Osteoblast (primary cell): Measurements from ENCODE around the gene GALNT9. TPM values are rescaled to one million over a fixed set of nuclear protein-coding genes. Genes with fewer than 3 reads are reported as not detected.
A peak's percentile ranks its signal among the peaks of the same experiment; 100 is the strongest.
"Not testable (repeated sequence)": the region's sequence is repeated elsewhere in the genome, so short reads cannot be mapped to it uniquely, and the experiment has no call there.

ENCODE experiments used
- DNase-seq: peaks from one replicate; pipeline ENCODE4 v3.0.0; 2011; ENCODE audit warnings: low spot score, mixed read lengths; ENCODE audit not compliant: insufficient read length; ENCODE audit errors: missing footprints
- H2AFZ ChIP-seq: 2 replicates; pipeline ENCODE4 v1.6.0; 2011; ENCODE audit warnings: mild to moderate bottlenecking, low read length
- H3K27ac ChIP-seq: 2 replicates; pipeline ENCODE4 v1.5.1; 2011; ENCODE audit warnings: mild to moderate bottlenecking, low read depth, low read length, moderate library complexity
- H3K27me3 ChIP-seq: 2 replicates; pipeline ENCODE4 v1.6.0; 2012; ENCODE audit warnings: mild to moderate bottlenecking, control low read depth, inconsistent platforms, low read length, moderate library complexity; ENCODE audit not compliant: insufficient read depth
- H3K36me3 ChIP-seq: 2 replicates; pipeline ENCODE4 v1.5.1; 2011; ENCODE audit warnings: mild to moderate bottlenecking, low read length, control low read depth, moderate library complexity; ENCODE audit not compliant: insufficient read depth
- H3K4me1 ChIP-seq: 2 replicates; pipeline ENCODE4 v1.5.1; 2011; ENCODE audit warnings: mild to moderate bottlenecking, low read length, control low read depth, moderate library complexity; ENCODE audit not compliant: insufficient read depth
- H3K4me2 ChIP-seq: 2 replicates; pipeline ENCODE4 v1.6.0; 2011; ENCODE audit warnings: mild to moderate bottlenecking, low read length; ENCODE audit not compliant: insufficient read depth
- H3K4me3 ChIP-seq: fragments of 200-600 bp; sonication (generic); 3 replicates; pipeline ENCODE4 v1.5.1; 2012; ENCODE audit warnings: mild to moderate bottlenecking, low read length, inconsistent platforms; ENCODE audit not compliant: insufficient read depth
- H3K79me2 ChIP-seq: 2 replicates; pipeline ENCODE4 v1.6.0; 2012; ENCODE audit warnings: mild to moderate bottlenecking, low read length, control low read depth, inconsistent platforms; ENCODE audit not compliant: insufficient read depth
- H3K9me3 ChIP-seq: 2 replicates; pipeline ENCODE4 v1.5.1; 2011; ENCODE audit warnings: low read depth, low read length, control low read depth
- H4K20me1 ChIP-seq: 2 replicates; pipeline ENCODE4 v1.6.0; 2012; ENCODE audit warnings: mild to moderate bottlenecking, low read length, control low read depth; ENCODE audit not compliant: insufficient read depth
- total RNA-seq: library from RNA; depleted of rRNA; stranded (reverse); fragments of >200 nt; gene quantifications from 2 replicates; pipeline ENCODE4 v1.2.3, GENCODE V29; 2012
- TF ChIP-seq, protein P1 (sequence below): IDR thresholded peaks from 2 replicates; pipeline ENCODE4 v1.5.1; 2011; ENCODE audit warnings: mild to moderate bottlenecking, low read depth, low read length, moderate library complexity; ENCODE audit errors: extremely low read depth

The GALNT9 gene
- total RNA-seq, 1 donor = 0.36 TPM

DNA sequence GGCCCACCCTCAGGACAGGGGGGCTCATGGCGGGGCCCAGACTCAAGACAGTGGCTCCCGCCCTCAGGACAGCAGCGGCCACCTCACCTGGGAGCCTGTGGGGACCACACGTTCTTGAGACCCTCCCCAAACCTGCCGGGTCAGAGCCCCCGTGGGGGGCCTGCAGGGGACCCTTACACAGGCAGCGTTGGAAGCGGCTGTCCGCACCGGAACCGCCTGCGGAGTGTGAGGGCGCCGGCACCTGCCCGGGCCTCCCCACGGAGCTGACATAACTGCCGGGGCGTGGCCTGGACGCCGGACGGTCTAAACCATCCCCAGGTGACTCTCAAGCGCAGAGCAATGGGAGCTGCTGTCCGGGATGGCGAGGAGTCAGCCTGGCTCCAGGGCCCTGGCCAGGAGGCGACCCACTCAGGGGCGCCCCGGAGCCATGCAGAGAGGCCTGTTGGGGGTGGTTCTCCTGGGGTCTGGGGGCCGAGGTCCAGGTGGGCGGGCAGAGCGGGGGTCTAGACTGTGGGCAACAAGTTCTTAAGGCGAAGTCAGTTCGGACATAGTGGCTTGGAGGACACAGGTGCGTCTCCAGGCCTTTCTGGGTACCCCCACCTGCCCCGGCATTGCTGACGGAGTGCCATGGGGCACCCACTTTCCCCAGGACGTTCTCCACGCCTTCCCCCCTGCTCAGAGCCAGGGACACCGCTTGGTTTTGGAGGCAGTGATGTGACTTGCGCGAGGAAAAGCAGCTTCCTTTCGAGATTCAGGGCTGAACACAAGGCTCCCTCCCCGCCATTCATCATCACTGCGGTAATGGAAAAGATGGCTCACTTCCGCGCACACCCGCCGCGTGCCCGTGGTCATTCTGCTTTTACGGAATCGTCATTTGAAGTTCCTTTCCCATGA lies 23.2 kb downstream of the GALNT9 start:
- TF ChIP-seq, protein P1, sequence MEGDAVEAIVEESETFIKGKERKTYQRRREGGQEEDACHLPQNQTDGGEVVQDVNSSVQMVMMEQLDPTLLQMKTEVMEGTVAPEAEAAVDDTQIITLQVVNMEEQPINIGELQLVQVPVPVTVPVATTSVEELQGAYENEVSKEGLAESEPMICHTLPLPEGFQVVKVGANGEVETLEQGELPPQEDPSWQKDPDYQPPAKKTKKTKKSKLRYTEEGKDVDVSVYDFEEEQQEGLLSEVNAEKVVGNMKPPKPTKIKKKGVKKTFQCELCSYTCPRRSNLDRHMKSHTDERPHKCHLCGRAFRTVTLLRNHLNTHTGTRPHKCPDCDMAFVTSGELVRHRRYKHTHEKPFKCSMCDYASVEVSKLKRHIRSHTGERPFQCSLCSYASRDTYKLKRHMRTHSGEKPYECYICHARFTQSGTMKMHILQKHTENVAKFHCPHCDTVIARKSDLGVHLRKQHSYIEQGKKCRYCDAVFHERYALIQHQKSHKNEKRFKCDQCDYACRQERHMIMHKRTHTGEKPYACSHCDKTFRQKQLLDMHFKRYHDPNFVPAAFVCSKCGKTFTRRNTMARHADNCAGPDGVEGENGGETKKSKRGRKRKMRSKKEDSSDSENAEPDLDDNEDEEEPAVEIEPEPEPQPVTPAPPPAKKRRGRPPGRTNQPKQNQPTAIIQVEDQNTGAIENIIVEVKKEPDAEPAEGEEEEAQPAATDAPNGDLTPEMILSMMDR = no peak
- H3K27ac ChIP-seq = no peak overlapping the region
- no peaks in the 10 kb centered on the region for H3K36me3 ChIP-seq
- DNase-seq = peak; percentile 88
- H2AFZ ChIP-seq = no peak overlapping the region
- H3K4me2 ChIP-seq = no peak overlapping the region
- no peaks in the 10 kb centered on the region for H4K20me1 ChIP-seq
- no peaks in the 10 kb centered on the region for H3K4me1 ChIP-seq
- no peaks in the 10 kb centered on the region for H3K79me2 ChIP-seq
- no peaks in the 10 kb centered on the region for H3K9me3 ChIP-seq
- H3K4me3 ChIP-seq = no peak overlapping the region
- no peaks in the 10 kb centered on the region for H3K27me3 ChIP-seq

DNA sequence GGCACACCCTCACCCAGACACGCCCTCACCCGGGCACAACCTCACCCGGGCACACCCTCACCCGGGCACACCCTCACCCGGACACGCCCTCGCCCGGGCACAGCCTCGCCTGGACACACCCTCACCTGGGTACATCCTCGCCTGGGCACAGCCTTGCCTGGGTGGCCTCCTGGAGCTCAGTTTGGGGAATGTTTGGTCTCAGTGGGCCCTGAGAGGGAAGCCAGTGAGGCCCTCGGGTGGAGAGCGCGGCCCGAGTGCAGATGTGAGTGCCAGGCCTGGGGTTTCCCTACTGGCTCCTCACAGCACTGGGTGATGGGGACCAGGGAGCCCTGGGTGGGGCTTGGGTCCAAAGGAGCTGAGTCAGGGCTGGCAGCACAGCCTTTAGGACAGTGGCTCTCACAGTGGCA lies 23.8 kb downstream of the GALNT9 start:
- H3K27ac ChIP-seq = no peak overlapping the region
- H3K4me2 ChIP-seq = no peak overlapping the region
- DNase-seq = no peak
- no peaks in the 10 kb centered on the region for H3K36me3 ChIP-seq
- H3K79me2 ChIP-seq = no peaks in the 10 kb centered on the region
- H3K4me1 ChIP-seq = no peaks in the 10 kb centered on the region
- H3K27me3 ChIP-seq = no peaks in the 10 kb centered on the region
- TF ChIP-seq, protein P1 = no peak
- H3K4me3 ChIP-seq = no peak overlapping the region
- no peak overlapping the region for H2AFZ ChIP-seq
- H4K20me1 ChIP-seq = no peaks in the 10 kb centered on the region
- H3K9me3 ChIP-seq = no peaks in the 10 kb centered on the region

DNA sequence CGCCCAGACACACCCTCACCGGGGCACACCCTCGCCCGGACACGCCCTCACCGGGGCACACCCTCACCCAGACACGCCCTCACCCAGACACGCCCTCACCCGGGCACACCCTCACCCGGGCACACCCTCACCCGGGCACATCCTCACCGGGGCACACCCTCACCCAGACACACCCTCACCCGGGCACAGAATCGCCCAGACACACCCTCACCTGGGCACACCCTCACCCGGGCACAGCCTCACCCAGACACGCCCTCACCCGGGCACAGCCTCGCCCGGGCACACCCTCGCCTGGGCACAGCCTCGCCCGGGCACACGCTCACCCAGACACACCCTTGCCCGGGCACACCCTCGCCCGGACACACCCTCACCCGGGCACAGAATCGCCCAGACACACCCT lies 24.5 kb downstream of the GALNT9 start:
- H3K27me3 ChIP-seq, H3K79me2 ChIP-seq, H3K27ac ChIP-seq, H2AFZ ChIP-seq, H3K36me3 ChIP-seq, H3K4me3 ChIP-seq, DNase-seq, H3K9me3 ChIP-seq, H4K20me1 ChIP-seq, H3K4me2 ChIP-seq, H3K4me1 ChIP-seq: not testable (repeated sequence)

DNA sequence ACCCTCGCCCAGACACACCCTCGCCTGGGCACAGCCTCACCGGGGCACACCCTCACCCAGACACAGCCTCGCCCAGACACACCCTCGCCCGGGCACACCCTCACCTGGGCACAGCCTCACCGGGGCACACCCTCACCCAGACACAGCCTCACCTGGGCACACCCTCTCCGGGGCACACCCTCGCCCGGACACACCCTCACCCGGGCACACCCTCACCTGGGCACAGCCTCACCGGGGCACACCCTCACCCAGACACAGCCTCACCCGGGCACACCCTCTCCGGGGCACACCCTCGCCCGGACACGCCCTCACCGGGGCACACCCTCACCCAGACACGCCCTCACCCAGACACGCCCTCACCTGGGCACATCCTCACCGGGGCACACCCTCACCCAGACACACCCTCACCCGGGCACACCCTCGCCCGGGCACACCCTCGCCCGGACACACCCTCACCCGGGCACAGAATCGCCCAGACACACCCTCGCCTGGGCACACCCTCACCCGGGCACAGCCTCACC lies 25.5 kb downstream of the GALNT9 start:
- not testable (repeated sequence) for DNase-seq, H3K36me3 ChIP-seq, H3K9me3 ChIP-seq, H3K27ac ChIP-seq, H2AFZ ChIP-seq, H4K20me1 ChIP-seq, H3K27me3 ChIP-seq, H3K4me1 ChIP-seq, H3K4me2 ChIP-seq, H3K4me3 ChIP-seq, H3K79me2 ChIP-seq
